Glutamatergic neuron (in vitro differentiated cells): ENCODE measurements around the gene TMEM140. TPM values are rescaled to one million over a fixed set of nuclear protein-coding genes. Genes with fewer than 3 reads are reported as not detected.
"Not testable (repeated sequence)": the region's sequence is repeated elsewhere in the genome, so short reads cannot be mapped to it uniquely, and the experiment has no call there.

Experiments used
- DNase-seq: peaks from one replicate; pipeline ENCODE4 v3.0.0; 2022
- H3K27ac Mint-ChIP-seq: one replicate; pipeline ENCODE4 v1.8.0; 2020; ENCODE audit warnings: mild to moderate bottlenecking, mixed read lengths, inconsistent platforms; ENCODE audit not compliant: unreplicated experiment
- H3K27me3 Mint-ChIP-seq: one replicate; pipeline ENCODE4 v1.8.0; 2020; ENCODE audit warnings: mild to moderate bottlenecking, moderate library complexity, mixed read lengths, inconsistent platforms; ENCODE audit not compliant: unreplicated experiment
- H3K36me3 Mint-ChIP-seq: one replicate; pipeline ENCODE4 v1.8.0; 2020; ENCODE audit warnings: mild to moderate bottlenecking, mixed read lengths, inconsistent platforms; ENCODE audit not compliant: unreplicated experiment
- H3K4me1 Mint-ChIP-seq: one replicate; pipeline ENCODE4 v1.8.0; 2020; ENCODE audit warnings: mild to moderate bottlenecking, low read depth, mixed read lengths, inconsistent platforms; ENCODE audit not compliant: unreplicated experiment
- H3K4me3 Mint-ChIP-seq: one replicate; pipeline ENCODE4 v1.8.0; 2020; ENCODE audit warnings: mild to moderate bottlenecking, mixed read lengths, inconsistent platforms; ENCODE audit not compliant: unreplicated experiment
- H3K9me3 Mint-ChIP-seq: one replicate; pipeline ENCODE4 v1.8.0; 2020; ENCODE audit warnings: mild to moderate bottlenecking, moderate library complexity, mixed read lengths, inconsistent platforms; ENCODE audit not compliant: unreplicated experiment
- total RNA-seq: library from RNA; stranded (reverse); fragmentation: NEBNext Ultra II Directional; extraction: Animal tissue kit (Norgen Biotek cat#: 25700); gene quantifications from one replicate; pipeline ENCODE4 v1.2.1, GENCODE V29; 2021; ENCODE audit not compliant: unreplicated experiment
- TF ChIP-seq, protein P1 (sequence below): fragments of 200-600 bp; sonication (generic); IDR thresholded peaks from one replicate; pipeline ENCODE4 v1.5.0; 2021; ENCODE audit not compliant: partially characterized antibody, unreplicated experiment

The TMEM140 gene
- total RNA-seq, 1 donor from 2014 or later = not detected

DNA sequence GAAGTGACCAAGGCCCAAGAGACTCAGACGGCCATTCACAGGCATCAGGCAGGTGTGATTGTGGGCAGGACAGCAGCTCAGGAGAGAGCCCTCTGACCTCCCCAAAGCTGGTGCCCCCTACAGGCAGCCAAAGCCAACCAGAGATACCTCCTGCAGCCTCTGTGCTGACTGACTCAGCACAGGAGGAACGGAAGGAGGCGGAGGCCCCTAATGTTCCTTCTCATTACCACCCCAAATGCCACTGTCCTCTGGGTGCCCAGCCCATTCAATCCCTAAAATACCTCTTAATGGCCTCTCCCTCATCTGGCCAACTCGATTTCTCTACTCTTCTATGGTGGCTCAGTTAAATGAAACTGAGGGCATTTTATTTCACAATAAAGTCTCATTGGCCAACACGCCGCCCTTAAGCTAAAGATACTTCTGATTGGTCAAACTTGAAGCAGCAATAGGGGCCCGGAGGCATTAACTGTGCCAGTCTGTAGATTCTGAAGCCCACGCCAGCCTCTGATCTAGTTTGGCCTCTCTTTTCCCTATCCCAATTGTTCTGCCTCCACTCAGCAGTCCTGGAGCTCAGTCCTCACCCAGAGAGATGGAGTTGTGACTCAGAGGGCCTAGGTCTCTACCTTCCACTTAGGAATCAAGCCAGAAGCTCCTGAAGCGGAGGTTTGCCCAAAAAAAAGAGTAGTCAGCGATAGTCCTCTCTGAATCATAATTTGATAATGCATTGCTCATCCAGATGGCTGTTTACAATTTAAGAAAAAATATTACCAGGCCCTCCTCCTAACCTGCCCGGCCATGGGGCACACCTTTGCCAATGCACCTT, 21.5 kb downstream of the TMEM140 start:
- DNase-seq = peak; percentile 58
- peaks cover 9% of the 10 kb centered on the region for H3K4me1 Mint-ChIP-seq
- H3K27me3 Mint-ChIP-seq = peaks cover 1% of the 10 kb centered on the region
- peaks cover 8% of the 10 kb centered on the region for H3K9me3 Mint-ChIP-seq
- H3K27ac Mint-ChIP-seq = peak overlapping the region; percentile 73
- H3K36me3 Mint-ChIP-seq = no peaks in the 10 kb centered on the region
- TF ChIP-seq, protein P1, sequence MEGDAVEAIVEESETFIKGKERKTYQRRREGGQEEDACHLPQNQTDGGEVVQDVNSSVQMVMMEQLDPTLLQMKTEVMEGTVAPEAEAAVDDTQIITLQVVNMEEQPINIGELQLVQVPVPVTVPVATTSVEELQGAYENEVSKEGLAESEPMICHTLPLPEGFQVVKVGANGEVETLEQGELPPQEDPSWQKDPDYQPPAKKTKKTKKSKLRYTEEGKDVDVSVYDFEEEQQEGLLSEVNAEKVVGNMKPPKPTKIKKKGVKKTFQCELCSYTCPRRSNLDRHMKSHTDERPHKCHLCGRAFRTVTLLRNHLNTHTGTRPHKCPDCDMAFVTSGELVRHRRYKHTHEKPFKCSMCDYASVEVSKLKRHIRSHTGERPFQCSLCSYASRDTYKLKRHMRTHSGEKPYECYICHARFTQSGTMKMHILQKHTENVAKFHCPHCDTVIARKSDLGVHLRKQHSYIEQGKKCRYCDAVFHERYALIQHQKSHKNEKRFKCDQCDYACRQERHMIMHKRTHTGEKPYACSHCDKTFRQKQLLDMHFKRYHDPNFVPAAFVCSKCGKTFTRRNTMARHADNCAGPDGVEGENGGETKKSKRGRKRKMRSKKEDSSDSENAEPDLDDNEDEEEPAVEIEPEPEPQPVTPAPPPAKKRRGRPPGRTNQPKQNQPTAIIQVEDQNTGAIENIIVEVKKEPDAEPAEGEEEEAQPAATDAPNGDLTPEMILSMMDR = peak; percentile 31
- H3K4me3 Mint-ChIP-seq = peak overlapping the region; percentile 93

DNA sequence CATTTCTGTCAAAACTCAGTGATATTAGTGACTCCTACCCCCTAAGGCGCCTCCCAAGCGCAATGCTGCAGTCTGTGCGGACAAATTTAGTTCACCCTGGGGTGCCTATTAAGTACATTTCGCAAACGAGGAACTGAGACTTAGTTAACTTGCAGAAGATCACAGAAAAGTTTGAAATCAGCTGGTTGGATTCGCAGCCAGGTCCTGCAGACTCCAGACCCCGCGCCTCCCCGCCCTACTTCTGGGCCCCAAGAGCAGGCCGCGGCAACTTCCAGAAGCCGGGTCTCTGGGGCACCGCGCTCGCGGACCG, 22.0 kb downstream of the TMEM140 start:
- Mint-ChIP-seq H3K9me3 (peaks cover 8% of the 10 kb centered on the region), H3K27ac (peak overlapping the region; percentile 73), H3K36me3 (no peaks in the 10 kb centered on the region), H3K27me3 (peaks cover 1% of the 10 kb centered on the region), H3K4me1 (peaks cover 9% of the 10 kb centered on the region), H3K4me3 (peak overlapping the region; percentile 93)
- TF ChIP-seq, protein P1 = no peak
- no peak for DNase-seq

DNA sequence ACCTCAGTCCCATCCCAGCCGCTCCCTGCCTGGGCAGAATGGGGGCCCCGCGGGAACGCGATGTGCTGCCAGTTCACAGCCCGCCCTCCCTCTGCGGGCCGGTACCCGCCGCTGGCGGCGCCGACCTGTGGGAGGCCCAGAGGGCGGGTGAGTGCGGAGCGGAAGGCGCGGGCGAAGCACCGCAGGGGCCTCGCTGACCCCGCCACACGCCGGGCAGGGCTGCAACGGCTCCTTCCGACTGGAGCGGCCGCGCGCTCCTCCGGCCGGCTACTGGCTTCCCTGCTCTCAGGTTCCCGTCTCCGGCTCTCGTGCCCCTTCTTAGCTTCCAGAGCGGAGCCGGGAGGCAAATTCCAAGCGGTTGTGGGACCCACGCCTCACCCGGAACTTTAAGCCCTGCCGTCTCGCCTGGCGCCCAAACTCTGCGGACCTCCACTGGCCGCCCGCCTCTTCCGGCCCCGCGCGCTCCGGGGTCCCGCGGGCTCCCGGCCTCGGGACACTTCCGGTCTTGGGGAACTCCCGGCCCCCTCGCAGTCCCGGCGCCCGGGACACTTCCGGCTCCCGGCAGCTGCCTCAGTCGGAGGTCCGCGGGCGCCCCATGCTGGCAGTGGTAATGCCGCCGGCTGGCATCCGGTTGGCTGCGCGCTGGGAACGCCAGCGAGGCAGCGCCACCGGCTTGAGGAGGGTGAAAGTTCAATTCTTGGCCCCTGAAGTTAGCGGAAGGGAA, 22.6 kb downstream of the TMEM140 start, which contains the start of gene CYREN:
CYREN (minus strand) TSS at position 434 of the 724 bp plus-strand sequence. CDS start 1,785 bp downstream, outside the sequence.
- peaks cover 9% of the 10 kb centered on the region for H3K4me1 Mint-ChIP-seq
- peak within 1 kb of the TSS; percentile 73 for H3K27ac Mint-ChIP-seq
- no peaks in the 10 kb centered on the region for H3K36me3 Mint-ChIP-seq
- peak; percentile 93 for DNase-seq
- H3K4me3 Mint-ChIP-seq = peak within 1 kb of the TSS; percentile 93
- peaks cover 8% of the 10 kb centered on the region for H3K9me3 Mint-ChIP-seq
- TF ChIP-seq, protein P1 = peak; percentile 27
- peaks cover 1% of the 10 kb centered on the region for H3K27me3 Mint-ChIP-seq

DNA sequence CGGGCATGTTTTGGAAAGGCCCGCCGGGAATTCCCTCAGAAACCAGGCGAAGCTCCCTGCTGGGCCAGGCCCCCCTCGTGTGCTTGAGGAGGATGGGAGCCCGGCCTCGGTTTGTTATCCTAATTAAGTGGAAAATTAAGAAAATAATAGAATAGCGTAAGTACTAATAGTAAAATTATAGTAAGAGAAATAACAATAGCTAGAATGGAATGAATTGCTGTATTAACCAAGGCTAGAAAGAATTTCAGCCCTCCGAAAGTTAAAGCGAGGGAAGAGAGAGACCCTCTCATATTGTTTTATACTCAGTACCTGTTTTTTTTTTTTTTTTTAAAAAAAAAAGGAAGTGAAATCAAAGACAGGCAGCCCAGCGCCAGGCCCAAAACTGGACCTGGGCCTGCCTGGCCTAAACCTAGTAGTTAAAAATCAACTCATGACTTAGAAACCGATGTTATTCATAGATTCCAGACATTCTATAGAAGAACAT, 23.2 kb downstream of the TMEM140 start:
- Mint-ChIP-seq H3K27ac (peak overlapping the region; percentile 48), H3K4me3 (peak overlapping the region; percentile 84)
- H3K27me3 Mint-ChIP-seq, H3K36me3 Mint-ChIP-seq, H3K9me3 Mint-ChIP-seq, H3K4me1 Mint-ChIP-seq, DNase-seq: not testable (repeated sequence)

DNA sequence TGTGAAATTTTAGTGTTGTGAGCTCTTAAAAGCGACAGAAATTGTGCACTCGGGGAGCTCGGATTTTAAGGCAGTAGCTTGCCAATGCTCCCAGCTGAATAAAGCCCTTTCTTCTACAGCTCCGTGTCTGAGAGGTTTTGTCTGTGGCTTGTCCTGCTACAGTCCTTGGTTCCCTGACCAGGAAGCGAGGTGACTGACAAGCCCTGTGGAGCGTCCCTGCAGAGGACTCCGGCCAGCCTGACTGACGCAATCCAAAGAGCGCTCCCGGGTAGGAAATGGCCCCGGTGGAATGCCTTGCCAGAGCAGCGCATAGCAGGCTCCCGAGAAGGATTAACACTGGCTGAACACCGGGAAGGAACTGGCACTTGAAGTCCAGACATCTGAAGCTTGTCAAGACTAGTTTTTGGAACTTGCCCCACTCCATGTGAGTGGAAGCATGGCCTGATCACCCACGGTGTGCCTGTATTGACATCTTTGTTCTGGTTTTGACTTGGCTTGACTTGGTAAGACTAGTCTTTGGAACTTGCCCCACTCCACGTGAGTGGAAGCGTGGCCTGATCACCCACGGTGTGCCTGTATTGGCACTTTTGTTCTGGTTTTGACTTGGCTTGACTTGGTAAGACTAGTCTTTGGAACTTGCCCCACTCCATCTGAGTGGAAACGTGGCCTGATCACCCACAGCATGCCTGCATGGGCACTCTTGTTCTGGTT, 23.9 kb downstream of the TMEM140 start:
- not testable (repeated sequence) for DNase-seq, H3K36me3 Mint-ChIP-seq, H3K9me3 Mint-ChIP-seq, H3K27me3 Mint-ChIP-seq, H3K4me1 Mint-ChIP-seq
- H3K4me3 Mint-ChIP-seq = peak overlapping the region; percentile 80
- H3K27ac Mint-ChIP-seq = peak overlapping the region; percentile 68

DNA sequence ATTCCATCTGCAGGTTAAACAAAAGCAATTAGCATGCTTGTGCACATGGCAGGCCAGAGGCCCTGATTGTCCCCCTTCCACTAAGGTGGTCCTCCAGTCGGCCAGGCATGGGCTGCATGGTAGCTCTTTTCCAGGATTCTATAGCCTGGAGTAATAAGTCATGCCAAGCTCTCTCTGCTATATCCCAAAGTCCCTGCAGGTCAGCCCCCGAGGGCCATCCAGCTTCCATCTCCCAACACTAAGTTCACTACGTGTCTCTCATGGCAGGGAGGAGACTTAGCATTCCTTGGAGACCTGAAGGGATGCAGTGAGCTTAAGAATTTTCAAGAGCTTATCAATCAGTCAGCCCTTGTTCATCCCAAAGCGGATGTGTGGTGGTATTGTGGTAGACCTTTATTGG, 26.0 kb downstream of the TMEM140 start:
- not testable (repeated sequence) for H3K4me1 Mint-ChIP-seq, H3K27ac Mint-ChIP-seq, H3K36me3 Mint-ChIP-seq, H3K4me3 Mint-ChIP-seq, DNase-seq, H3K27me3 Mint-ChIP-seq
- H3K9me3 Mint-ChIP-seq = peaks cover 11% of the 10 kb centered on the region
